HL-60/S4 treated with retinoic acid at 250 ng/mL for 4 days and 3 days (cell line): ENCODE results near the gene SRPK1.

Experiments
- in situ Hi-C: fragments of 300-500 bp; cut with MboI; formaldehyde crosslinking; loops from 2 replicates; pipeline ENCODE4 v1.7.0; 2022; ENCODE audit warnings: low sequenced_read_pairs

The SRPK1 gene

GRCh38 chr6:35903679-35904078 is 17.2 kb downstream of the SRPK1 start:
- in situ Hi-C loops: no loop called here

- in situ Hi-C loops: no loop called here
Measured at GRCh38 chr6:35900448-35900847, 20.4 kb downstream of the SRPK1 start.

GRCh38 chr6:35898003-35898402 is 22.9 kb downstream of the SRPK1 start:
- in situ Hi-C loops: no loop called here

- in situ Hi-C loops: no loop called here
Measured at GRCh38 chr6:35897486-35897885, 23.4 kb downstream of the SRPK1 start.

GRCh38 chr6:35897036-35897435 is 23.9 kb downstream of the SRPK1 start:
- in situ Hi-C loops: no loop called here

- in situ Hi-C loops: no loop called here
Measured at GRCh38 chr6:35896228-35896627, 24.7 kb downstream of the SRPK1 start.

- in situ Hi-C loops: no loop called here
Measured at GRCh38 chr6:35895560-35895959, 25.3 kb downstream of the SRPK1 start.

GRCh38 chr6:35894776-35895175 is 26.1 kb downstream of the SRPK1 start:
- in situ Hi-C loops: no loop called here

GRCh38 chr6:35893246-35893645 is 27.7 kb downstream of the SRPK1 start:
- in situ Hi-C loops: no loop called here

- in situ Hi-C loops: no loop called here
Measured at GRCh38 chr6:35892482-35892881, 28.4 kb downstream of the SRPK1 start.

- in situ Hi-C loops: no loop called here
Measured at GRCh38 chr6:35879151-35879550, 41.7 kb downstream of the SRPK1 start.

- in situ Hi-C loops: no loop called here
Measured at GRCh38 chr6:35876902-35877301, 44.0 kb downstream of the SRPK1 start.

GRCh38 chr6:35874730-35875129 is 46.2 kb downstream of the SRPK1 start:
- in situ Hi-C loops: no loop called here

- in situ Hi-C loops: no loop called here
Measured at GRCh38 chr6:35859367-35859766, 61.5 kb downstream of the SRPK1 start.

- in situ Hi-C loops: no loop called here
Measured at GRCh38 chr6:35857853-35858252, 63.0 kb downstream of the SRPK1 start.

- in situ Hi-C loops: no loop called here
Measured at GRCh38 chr6:35856250-35856649, 64.6 kb downstream of the SRPK1 start.

GRCh38 chr6:35852994-35853393 is 67.9 kb downstream of the SRPK1 start:
- in situ Hi-C loops: no loop called here

- in situ Hi-C loops: no loop called here
Measured at GRCh38 chr6:35850208-35850607, 70.7 kb downstream of the SRPK1 start.

- in situ Hi-C loops: no loop called here
Measured at GRCh38 chr6:35844290-35844689, 76.6 kb downstream of the SRPK1 start.

GRCh38 chr6:35842381-35842780 is 78.5 kb downstream of the SRPK1 start:
- in situ Hi-C loops: no loop called here

- in situ Hi-C loops: no loop called here
Measured at GRCh38 chr6:35839019-35839418, 81.9 kb downstream of the SRPK1 start.

GRCh38 chr6:35833536-35833935 is 87.4 kb downstream of the SRPK1 start:
- in situ Hi-C loops: no loop called here

GRCh38 chr6:35831257-35832007 is 89.5 kb downstream of the SRPK1 start:
- in situ Hi-C loops: no loop called here
